ENCODE data around the gene SFXN4.

GRCh38 chr10:119103241-119103902 is 62.1 kb downstream of the SFXN4 start:
- no peak for TF ChIP-seq CTCF (IDR thresholded peaks at IDR 0.05; ENCODE audit: insufficient read depth, low read depth, low read length)
- TF ChIP-seq EZH2 (IDR thresholded peaks at IDR 0.05; ENCODE audit: insufficient read depth, low read length) = no peak
